A549 (cell line): ENCODE measurements around the gene IFT57.

ENCODE experiments used
- BHLHE40 ChIP-seq: IDR thresholded peaks from 2 replicates; pipeline ENCODE4 v1.6.1; 2012; ENCODE audit warnings: low read depth, low read length, inconsistent platforms
- CHD2 ChIP-seq: fragments of 150-350 bp; IDR thresholded peaks from 2 replicates; pipeline ENCODE4 v1.6.1; 2014; ENCODE audit warnings: low read length; ENCODE audit not compliant: partially characterized antibody
- EP300 ChIP-seq, 2 experiments: fragments of >200 bp; sonication (Bioruptor Twin); formaldehyde crosslinking; IDR thresholded peaks; 2 replicates in 1 of 2; 3 replicates in 1 of 2; pipeline ENCODE4 v1.6.1; 2016 to 2017
- ESRRA ChIP-seq: fragments of 150-350 bp; IDR thresholded peaks from 2 replicates; pipeline ENCODE4 v1.6.1; 2014; ENCODE audit warnings: mild to moderate bottlenecking, low read length, borderline replicate concordance
- HDAC2 ChIP-seq: fragments of 200-600 bp; sonication (generic); IDR thresholded peaks from 2 replicates; pipeline ENCODE4 v1.6.1; 2016
- HMGXB4 ChIP-seq: fragments of 250-450 bp; sonication (Bioruptor Pico); IDR thresholded peaks from 2 replicates; pipeline ENCODE4 v1.5.0; 2021; ENCODE audit warnings: mild to moderate bottlenecking, moderate library complexity, borderline replicate concordance
- HOXA7 ChIP-seq: fragments of 250-450 bp; sonication (Bioruptor Pico); IDR thresholded peaks from 2 replicates; pipeline ENCODE4 v1.5.0; 2020; ENCODE audit warnings: mild to moderate bottlenecking, moderate library complexity
- MAZ ChIP-seq: fragments of 150-350 bp; IDR thresholded peaks from 2 replicates; pipeline ENCODE4 v1.6.1; 2014; ENCODE audit warnings: antibody characterized with exemption, low read depth, low read length, borderline replicate concordance
- POLR2A ChIP-seq: IDR thresholded peaks from 2 replicates; pipeline ENCODE4 v1.6.1; 2012; ENCODE audit warnings: mild to moderate bottlenecking, low read length
- TP53 ChIP-seq: fragments of 250-450 bp; sonication (Bioruptor Pico); IDR thresholded peaks from 2 replicates; pipeline ENCODE4 v1.5.0; 2021; ENCODE audit warnings: mild to moderate bottlenecking, moderate library complexity
- USF2 ChIP-seq: fragments of 450-650 bp; IDR thresholded peaks from 2 replicates; pipeline ENCODE4 v1.6.1; 2014; ENCODE audit warnings: antibody characterized with exemption
- TF ChIP-seq, protein P1 (sequence below): fragments of >200 bp; sonication (Bioruptor Twin); formaldehyde crosslinking; IDR thresholded peaks from 3 replicates; pipeline ENCODE4 v1.5.1; 2016

GRCh38 chr3:108234387-108234957 is 12.2 kb upstream of the IFT57 start:
- TF ChIP-seq, protein P1, sequence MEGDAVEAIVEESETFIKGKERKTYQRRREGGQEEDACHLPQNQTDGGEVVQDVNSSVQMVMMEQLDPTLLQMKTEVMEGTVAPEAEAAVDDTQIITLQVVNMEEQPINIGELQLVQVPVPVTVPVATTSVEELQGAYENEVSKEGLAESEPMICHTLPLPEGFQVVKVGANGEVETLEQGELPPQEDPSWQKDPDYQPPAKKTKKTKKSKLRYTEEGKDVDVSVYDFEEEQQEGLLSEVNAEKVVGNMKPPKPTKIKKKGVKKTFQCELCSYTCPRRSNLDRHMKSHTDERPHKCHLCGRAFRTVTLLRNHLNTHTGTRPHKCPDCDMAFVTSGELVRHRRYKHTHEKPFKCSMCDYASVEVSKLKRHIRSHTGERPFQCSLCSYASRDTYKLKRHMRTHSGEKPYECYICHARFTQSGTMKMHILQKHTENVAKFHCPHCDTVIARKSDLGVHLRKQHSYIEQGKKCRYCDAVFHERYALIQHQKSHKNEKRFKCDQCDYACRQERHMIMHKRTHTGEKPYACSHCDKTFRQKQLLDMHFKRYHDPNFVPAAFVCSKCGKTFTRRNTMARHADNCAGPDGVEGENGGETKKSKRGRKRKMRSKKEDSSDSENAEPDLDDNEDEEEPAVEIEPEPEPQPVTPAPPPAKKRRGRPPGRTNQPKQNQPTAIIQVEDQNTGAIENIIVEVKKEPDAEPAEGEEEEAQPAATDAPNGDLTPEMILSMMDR = no peak
- TF ChIP-seq POLR2A = no peak
- TF ChIP-seq USF2 = no peak
- no peak for TF ChIP-seq HDAC2
- no peak for TF ChIP-seq TP53 (CRISPR knock-in tag)
- TF ChIP-seq EP300 (IDR thresholded peaks at IDR 0.05) = no peak
- no peak for TF ChIP-seq HMGXB4 (CRISPR knock-in tag)
- TF ChIP-seq BHLHE40 = no peak
- TF ChIP-seq MAZ = no peak
- TF ChIP-seq CHD2 = no peak
- TF ChIP-seq HOXA7 (CRISPR knock-in tag) = no peak
- TF ChIP-seq ESRRA = no peak
